Central memory CD4-positive, alpha-beta T cell (primary cell): ENCODE data around the gene CELF2.

Source experiments
- DNase-seq: peaks from one replicate; pipeline ENCODE4 v3.0.0; 2022

CELF2 gene

DNA sequence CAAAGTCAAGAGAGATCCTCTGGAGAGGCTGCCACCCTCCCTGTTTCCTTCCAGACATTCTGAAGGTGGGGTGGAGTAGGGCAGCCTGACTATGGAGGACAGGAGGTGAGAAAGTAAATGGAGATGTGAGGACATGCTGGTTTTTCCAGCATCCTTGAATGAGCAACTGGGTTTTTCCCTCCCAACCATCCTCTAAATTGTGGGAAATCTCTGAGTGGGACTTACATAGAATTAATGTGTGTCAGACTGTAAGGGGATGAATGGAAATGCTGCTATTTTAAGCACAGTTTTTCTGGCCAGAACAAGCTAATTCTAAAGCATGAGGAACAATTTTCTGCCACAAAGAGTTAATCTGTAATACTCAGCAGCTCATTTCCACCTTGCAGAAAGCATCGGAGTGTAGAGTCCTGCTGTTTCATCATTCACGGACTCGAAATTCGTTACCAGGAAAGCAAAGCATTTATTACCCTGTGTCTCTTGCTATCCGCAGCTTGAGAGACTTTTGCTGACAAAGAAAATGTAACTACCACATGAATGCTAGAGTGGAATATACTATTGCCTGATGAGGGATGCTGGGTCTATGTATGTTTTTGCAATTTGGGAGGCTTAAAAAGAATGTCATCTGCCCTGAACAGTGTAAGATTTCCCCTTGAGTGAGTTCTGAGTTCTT lies 213.0 kb downstream of the CELF2 start:
- no peak for DNase-seq

DNA sequence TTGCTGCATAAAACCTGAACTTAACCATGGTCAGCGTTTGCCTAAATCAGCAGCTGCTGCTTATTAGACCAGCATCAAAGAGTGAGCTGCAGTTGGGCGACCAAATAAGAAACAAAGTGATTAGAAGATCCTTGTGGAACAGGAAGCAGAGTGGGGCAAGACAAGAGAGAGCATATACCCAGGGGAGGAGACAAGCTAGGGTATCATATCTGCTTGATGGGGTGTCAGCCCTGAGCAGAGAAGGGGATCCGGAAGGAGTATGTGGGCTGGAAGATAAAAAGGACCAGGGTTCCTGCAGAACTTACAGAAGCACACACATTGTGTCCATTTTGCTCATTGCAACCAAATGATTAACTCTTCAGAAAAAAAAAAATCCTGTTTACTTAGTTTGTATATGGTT lies 213.6 kb downstream of the CELF2 start:
- no peak for DNase-seq

DNA sequence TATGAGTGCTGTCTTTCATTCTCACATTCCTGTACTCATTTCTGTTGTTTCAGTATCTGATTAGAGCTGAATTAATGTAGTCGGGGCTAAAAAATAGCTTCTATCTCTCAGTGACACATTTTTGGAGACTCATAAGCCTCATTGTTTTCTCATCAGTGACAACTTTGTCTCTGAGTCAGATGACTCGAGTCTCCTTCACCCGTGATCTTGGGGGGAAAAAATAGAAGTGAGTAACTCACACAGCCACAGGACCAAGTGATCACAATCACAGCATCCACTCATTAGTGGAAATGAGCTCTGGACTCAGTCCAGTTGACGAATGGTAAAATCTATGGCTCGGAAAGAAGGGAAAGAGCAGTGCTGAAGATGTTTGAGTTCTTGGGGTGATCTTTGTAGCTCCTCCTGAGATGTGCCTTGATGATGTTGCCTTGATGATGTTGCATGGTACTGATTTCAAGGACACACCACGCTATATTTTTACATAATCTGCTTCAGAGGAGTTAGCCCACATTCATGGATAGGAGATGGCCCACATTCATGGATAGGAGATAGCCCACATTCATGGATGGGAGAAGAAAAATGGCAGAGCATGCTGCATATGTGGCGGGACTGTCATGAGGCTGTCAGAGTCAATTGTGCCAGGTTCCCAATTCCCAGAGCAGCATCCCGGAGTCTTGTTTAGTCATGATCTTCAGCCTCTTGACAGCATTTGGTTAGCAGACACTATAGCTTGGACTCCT lies 214.7 kb downstream of the CELF2 start:
- no peak for DNase-seq

DNA sequence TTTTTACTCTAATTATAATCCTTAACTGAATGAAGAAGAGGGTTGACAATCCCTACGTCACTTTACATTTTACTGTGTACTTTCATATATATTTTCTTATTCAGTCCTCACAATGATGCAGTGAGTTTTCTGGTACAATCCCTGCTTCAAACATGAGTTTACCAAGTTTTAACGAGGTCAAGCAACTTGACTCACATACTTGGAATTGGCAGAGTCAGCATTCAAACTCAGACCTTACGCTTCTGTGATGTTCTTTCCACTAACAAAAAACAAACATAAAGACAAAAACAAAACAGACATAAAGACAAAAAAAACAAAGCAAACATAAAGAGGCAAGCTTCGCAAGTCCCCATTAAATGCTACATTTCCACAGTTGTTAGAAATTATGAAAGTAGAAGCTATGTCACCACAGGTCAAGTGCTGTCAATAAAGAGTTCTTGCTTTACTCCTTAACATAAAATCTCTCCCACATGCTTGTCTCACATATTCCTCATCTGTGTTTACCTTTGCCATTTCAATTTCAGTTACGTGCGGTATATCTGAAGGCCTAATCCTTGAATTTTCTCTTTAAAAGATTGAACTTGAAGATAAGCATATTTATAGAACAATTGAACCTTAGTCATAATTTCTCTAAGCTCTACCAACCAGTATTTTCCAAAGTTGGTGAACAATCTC lies 217.3 kb downstream of the CELF2 start:
- no peak for DNase-seq

DNA sequence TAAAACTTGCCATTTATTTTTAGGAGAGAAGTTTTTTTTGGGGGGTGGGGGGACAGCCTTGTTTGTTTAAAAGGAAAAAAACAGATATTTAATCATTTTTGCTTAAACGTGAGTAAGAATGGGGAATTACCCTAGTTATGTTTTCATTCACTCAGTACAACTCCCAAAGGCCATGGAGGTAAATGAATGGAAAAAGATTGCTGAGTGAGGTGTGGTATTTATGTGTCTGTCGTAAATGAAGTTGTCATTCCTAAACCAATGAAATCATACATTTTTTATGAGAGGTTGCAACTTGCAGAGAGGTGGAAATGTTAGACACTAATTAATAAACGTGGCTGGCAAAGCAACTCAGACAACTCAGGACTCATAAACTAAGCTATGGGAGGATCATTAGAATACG lies 218.1 kb downstream of the CELF2 start:
- no peak for DNase-seq

DNA sequence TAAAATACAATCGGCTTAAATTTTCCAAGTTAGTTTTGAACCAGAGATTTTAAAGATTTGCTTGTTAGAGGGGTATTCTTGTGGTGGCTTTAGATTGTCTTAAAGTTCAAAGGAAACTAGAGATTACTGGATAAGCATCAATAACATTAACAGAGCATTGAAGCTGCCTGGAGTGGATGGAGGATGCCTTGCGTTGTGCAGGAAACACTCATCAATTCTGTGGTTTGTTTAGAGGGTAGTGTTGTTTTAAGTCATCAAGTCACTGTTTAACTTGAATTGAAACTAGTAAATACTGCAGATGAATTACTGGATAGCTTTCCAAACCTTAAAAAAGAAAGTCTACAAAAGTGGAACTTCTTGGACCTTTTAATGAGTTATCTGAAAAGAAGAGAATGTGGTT lies 218.6 kb downstream of the CELF2 start:
- peak; percentile 71 for DNase-seq

- no peak for DNase-seq
Measured at GRCh38 chr10:11237571-11237970, 219.9 kb downstream of the CELF2 start.

GRCh38 chr10:11238893-11239292 lies 221.2 kb downstream of the CELF2 start:
- no peak for DNase-seq

GRCh38 chr10:11240641-11241040 lies 223.0 kb downstream of the CELF2 start:
- no peak for DNase-seq

DNA sequence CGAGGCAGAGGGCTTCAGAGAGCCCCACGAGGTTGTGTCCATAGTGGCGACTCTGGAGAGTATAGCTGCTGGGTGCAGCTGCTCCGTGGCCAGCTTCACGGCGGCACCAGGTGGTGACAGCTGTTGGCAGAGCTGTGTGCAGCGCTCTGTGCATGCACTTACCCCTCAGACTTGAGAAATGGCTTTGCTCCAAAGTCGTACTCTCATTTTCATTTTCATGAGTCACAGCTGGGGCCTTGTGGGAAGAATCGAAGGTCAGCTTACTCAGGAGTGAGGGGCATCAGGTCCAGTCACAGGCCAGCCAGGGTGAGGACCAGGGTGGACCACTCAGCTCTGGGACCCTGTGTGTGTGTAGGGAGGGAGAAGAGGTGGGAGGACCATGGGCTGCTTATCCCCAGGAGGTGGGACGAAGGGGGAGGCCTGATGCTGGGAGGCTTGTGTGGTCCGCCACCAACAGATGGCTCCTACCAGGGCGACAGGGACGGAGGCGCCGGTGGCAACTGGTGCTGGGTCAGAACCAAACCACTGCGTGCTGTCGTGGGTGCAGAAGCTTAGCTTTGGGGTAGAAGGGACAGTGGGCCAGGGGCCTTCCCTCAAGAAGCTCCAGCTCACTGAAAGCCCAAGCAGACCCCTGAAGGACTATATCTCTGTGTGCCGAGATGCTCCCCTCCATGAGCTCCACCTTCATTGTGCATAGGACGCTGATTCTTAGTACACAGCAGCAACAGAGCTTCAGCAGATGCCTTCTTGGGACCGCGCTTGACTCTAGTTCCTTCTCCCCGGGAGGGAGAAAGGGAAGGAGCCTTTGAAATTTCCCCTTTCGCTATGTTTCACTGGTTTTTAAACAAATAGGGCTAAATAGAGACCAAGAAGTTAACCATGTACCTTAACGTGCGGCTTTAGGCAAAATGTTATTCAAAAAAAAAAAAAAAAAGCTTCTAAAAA lies 225.0 kb downstream of the CELF2 start:
- no peak for DNase-seq

- no peak for DNase-seq
Measured at GRCh38 chr10:11243425-11244222, 226.0 kb downstream of the CELF2 start.

DNA sequence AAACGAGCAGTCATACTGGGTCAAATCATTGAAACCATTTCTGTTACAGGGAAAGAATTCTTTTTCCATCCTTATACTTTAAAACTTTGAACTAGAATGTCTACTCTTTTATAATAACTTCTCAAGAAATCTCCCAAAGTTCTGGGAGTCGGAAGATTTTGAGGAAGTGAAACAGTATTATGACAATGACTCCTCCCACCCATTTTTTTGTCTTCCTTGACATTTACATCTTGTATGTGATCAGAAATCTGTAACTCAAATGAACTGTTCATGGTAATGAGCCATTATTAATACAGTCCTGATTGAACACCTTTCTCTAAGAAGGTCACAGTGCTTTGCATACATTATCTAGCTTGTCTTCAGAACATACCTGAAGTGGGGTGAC lies 227.4 kb downstream of the CELF2 start:
- no peak for DNase-seq

DNA sequence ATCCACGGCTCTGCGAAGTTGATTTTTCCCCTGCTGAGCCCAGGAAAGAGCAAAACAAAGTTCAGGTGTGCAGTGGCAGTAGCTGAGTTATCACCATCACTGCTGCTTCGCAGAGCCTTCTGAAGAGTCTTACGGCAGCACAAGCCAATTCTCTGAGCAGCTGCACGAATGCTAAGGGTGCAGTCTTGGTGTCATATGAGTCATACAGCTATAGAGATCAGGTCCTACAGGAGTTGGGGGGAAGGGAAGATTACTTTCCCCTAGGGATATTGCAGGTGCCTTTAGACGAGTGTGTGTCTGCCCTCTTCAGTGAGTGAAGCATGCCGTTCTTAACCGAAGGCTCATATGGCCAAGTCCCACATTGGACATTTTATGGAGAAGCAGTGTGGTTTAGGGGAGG lies 227.8 kb downstream of the CELF2 start:
- DNase-seq: no peak

GRCh38 chr10:11245981-11246590 lies 228.4 kb downstream of the CELF2 start:
- no peak for DNase-seq

- no peak for DNase-seq
Measured at GRCh38 chr10:11246752-11247467, 229.2 kb downstream of the CELF2 start.

GRCh38 chr10:11249152-11249807 lies 231.6 kb downstream of the CELF2 start:
- no peak for DNase-seq

GRCh38 chr10:11249808-11250195 lies 232.1 kb downstream of the CELF2 start:
- DNase-seq: no peak

GRCh38 chr10:11250304-11250703 lies 232.6 kb downstream of the CELF2 start:
- no peak for DNase-seq

- no peak for DNase-seq
Measured at GRCh38 chr10:11252887-11253286, 235.2 kb downstream of the CELF2 start.

DNA sequence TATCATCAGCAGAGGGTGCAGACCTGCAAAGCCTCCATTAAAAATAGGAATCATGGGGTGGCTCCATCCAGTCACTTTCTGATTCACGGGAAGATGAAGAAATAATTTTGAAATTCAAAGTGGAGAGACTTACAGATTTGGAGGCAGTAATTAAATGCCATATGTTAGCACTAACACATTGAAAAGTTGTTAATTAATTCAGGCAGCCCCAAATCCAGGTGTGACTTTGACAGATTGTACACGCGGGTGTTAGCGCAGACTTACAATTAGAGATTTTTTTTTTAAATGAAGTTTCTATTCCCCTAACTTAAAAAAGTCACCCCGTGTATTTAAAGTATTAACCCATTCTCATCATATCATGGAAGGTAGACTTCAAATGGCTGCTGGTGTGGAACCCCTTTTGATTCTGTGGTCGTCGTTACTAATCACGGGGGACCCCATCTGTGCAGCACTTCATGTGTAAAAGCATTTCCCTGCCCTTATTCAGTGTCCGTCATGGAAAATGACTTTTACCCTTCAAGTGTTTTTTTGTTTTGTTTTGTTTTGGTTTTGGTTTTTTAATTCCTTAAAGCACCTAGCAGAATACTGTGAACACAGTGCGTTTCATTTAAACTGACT lies 235.8 kb downstream of the CELF2 start:
- DNase-seq: no peak
